Left lung (tissue), 10 donors: ENCODE results near the gene BMAL2. TPM values are rescaled to one million over a fixed set of nuclear protein-coding genes. Genes with fewer than 3 reads are reported as not detected.
A peak's percentile ranks its signal among the peaks of the same experiment; 100 is the strongest.

ENCODE experiments used
- ATAC-seq: fragments of 200-7000 bp; cut with Tn5 transposase; one replicate; pipeline ENCODE4 v1.9.1; 2020; ENCODE audit warnings: moderate library complexity
- DNase-seq, 4 donors: peaks; one replicate each; pipeline ENCODE4 v3.0.0-alpha.2; 2013 to 2020
- H3K27ac ChIP-seq, 2 donors: fragments of 200-600 bp; sonication (generic) in 1 of 2; one replicate each; pipeline versions ENCODE4 v1.5.0 to v1.8.0; 2020 to 2021
- H3K27me3 ChIP-seq, 2 donors: fragments of 200-600 bp; sonication (generic) in 1 of 2; one replicate each; pipeline versions ENCODE4 v1.5.0 to v1.8.0; 2020 to 2021
- H3K36me3 ChIP-seq, 2 donors: fragments of 200-600 bp; sonication (generic) in 1 of 2; one replicate each; pipeline versions ENCODE4 v1.5.0 to v1.8.0; 2020 to 2021
- H3K4me1 ChIP-seq, 2 donors: fragments of 200-600 bp; one replicate each; pipeline ENCODE4 v1.8.0; 2021
- H3K4me3 ChIP-seq, 2 donors: fragments of 200-600 bp; sonication (generic) in 1 of 2; one replicate each; pipeline versions ENCODE4 v1.5.0 to v1.8.0; 2020 to 2021; ENCODE audit warnings: mild to moderate bottlenecking in 1 of 2
- H3K9me3 ChIP-seq, 2 donors: fragments of 200-600 bp; sonication (generic) in 1 of 2; one replicate each; pipeline versions ENCODE4 v1.5.0 to v1.8.0; 2020 to 2021
- intact Hi-C, 2 donors: fragments of 100-400 bp; cut with DNase I; formaldehyde crosslinking; loops; one replicate each; pipeline versions ENCODE4 v1.11.2 to v1.14.2; 2022
- polyA plus RNA-seq, 6 donors: library from polyadenylated mRNA; unstranded; fragments of 120-200 nt; gene quantifications; one replicate each; pipeline ENCODE4 v1.2.1, GENCODE V29; 2013; ENCODE audit not compliant: insufficient read length in 6 of 6
- total RNA-seq, 2 donors: library from RNA; stranded (reverse); fragmentation: NEBNext Ultra II Directional; extraction: Animal tissue kit (Norgen Biotek cat#: 25700); gene quantifications; one replicate each; pipeline ENCODE4 v1.2.1, GENCODE V29; 2021
- TF ChIP-seq, protein P1 (sequence below), 2 donors: fragments of 200-600 bp; sonication (generic) in 1 of 2; IDR thresholded peaks; one replicate each; pipeline versions ENCODE4 v1.5.0 to v1.8.0; 2021; ENCODE audit warnings: antibody characterized with exemption in 2 of 2
- donor health status: DM: no; HTN: yes; CAD: no.
- donor health status: DM: no; HTN: no; CAD: no.

Gene BMAL2
- total and polyA plus RNA-seq, 8 donors: 3.2 to 14.1 (median 4.2) TPM

DNA sequence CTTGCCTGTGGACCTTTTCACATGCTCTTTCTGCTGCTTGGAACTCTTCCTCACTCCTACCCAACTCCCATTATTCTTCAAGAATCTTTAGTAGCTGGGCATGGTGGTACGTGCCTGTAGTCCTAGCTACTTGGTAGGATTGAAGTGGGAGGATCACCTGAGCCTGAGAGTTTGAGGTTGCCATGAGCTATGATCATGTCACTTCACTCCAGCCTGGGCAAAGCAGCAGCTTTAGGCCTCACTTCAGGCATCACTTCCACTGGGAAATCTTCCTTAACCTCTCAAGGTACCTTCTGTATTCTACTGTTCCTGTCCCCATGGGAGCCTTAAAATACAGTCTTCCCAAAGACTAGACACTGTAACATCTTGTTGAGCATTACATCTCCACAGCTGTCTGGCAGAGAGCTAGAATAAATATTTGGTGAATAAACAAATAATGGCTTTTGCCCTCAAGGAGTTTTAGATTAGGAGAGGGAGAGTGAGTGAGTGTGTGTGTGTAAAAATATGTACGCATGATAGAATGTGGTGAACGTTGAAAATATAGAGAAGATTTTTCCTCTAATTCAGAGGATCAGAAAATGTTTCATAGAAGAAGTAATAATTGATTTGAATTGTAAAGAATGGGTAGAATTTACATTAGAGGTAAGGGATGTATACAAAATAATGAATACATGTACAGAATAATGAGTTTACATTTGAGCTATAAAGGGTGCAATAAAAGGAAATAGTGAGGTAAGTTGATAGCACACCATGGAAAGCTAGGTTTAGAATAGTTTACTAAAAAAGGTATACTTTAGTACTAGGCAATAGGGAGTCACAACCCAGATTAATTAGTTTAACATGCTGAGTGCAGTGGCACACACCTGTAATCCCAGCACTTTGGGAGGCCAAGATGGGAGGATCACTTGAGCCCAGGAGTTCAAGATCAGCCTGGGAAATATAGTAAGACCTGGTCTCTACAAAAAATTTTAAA lies 29.2 kb upstream of the BMAL2 start:
- DNase-seq: peak in 1 of 4 donors; percentile 22
- no peak overlapping the region for H3K27ac ChIP-seq
- intact Hi-C loops: loop anchor here in 1 of 2 donors (10.0 kb wide), 1 partner anchor 269 kb away; no protein-coding TSS in a partner anchor
- no peaks in the 10 kb centered on the region for H3K27me3 ChIP-seq
- TF ChIP-seq, protein P1, sequence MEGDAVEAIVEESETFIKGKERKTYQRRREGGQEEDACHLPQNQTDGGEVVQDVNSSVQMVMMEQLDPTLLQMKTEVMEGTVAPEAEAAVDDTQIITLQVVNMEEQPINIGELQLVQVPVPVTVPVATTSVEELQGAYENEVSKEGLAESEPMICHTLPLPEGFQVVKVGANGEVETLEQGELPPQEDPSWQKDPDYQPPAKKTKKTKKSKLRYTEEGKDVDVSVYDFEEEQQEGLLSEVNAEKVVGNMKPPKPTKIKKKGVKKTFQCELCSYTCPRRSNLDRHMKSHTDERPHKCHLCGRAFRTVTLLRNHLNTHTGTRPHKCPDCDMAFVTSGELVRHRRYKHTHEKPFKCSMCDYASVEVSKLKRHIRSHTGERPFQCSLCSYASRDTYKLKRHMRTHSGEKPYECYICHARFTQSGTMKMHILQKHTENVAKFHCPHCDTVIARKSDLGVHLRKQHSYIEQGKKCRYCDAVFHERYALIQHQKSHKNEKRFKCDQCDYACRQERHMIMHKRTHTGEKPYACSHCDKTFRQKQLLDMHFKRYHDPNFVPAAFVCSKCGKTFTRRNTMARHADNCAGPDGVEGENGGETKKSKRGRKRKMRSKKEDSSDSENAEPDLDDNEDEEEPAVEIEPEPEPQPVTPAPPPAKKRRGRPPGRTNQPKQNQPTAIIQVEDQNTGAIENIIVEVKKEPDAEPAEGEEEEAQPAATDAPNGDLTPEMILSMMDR (IDR thresholded peaks at IDR 0.05): no peak
- no peak overlapping the region for H3K4me3 ChIP-seq
- ATAC-seq: no peak
- no peaks in the 10 kb centered on the region for H3K9me3 ChIP-seq
- no peaks in the 10 kb centered on the region for H3K4me1 ChIP-seq
- peaks cover 0 to 46% of the 10 kb centered on the region in 2 donors for H3K36me3 ChIP-seq

DNA sequence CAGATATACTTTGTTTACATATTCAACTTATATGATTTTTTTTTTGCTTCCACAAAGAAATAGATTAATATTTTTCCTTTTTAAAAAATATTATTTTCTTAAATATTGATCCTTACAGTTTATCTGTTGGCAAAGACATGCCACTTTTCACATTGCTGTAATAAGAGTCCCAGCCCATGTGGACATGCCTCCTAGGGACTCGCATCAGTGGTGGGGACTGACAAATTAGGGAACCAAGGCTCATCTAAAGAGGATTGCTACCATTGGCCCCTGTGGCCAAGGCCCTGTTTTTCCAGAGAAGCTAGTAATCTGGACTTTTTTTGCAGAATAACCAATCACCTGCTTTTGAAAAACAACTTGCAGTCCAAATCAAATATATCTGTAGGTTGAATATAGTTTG lies 27.8 kb upstream of the BMAL2 start:
- DNase-seq (no peak), ATAC-seq (no peak)
- no peak overlapping the region for H3K4me3 ChIP-seq
- H3K27ac ChIP-seq: no peak overlapping the region
- no peaks in the 10 kb centered on the region for H3K9me3 ChIP-seq
- no peaks in the 10 kb centered on the region for H3K27me3 ChIP-seq
- TF ChIP-seq, protein P1 (IDR thresholded peaks at IDR 0.05): no peak
- no peaks in the 10 kb centered on the region for H3K4me1 ChIP-seq
- H3K36me3 ChIP-seq: peaks cover 0 to 52% of the 10 kb centered on the region in 2 donors
- intact Hi-C loops: loop anchor here in 1 of 2 donors (10.0 kb wide), 1 partner anchor 270 kb away; no protein-coding TSS in a partner anchor

DNA sequence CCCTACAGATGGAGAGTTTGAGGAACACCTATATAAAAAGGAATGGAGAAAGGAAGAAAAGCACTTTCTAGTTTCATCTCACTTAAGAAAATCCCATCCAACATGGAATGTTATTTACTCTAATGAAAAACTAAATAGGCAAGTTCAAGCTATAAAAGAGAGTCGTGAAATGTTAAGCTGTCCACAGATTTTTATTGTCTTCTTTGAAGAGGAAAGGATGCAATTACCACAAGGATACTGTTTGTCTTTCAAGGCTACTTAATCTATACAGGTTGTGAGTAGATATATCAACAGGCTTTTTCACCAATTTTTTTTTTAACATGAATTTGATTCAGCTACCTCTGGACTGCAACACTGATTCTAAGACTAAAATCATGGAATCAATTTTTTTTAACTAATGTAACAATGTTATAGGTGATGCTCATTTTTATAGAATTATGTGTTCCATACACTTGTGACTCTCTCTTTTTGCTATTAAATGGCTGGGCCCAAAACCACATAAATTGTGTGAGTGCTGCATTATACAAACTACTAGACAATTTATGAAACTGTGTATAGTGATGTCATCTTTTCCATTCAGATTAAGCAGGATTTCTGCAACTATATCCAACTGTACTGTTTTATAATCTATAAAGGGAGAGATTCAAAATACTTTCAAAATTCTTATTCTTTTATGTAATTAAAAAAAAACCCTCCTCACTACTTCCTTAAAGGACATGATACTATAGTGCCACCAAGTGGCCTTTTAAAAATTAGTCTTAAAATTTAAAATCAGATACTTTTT lies 26.8 kb upstream of the BMAL2 start:
- no peak overlapping the region for H3K27ac ChIP-seq
- DNase-seq: peak in 1 of 4 donors; percentile 44
- intact Hi-C loops: loop anchor here in 1 of 2 donors (10.0 kb wide), 1 partner anchor 271 kb away; no protein-coding TSS in a partner anchor

DNA sequence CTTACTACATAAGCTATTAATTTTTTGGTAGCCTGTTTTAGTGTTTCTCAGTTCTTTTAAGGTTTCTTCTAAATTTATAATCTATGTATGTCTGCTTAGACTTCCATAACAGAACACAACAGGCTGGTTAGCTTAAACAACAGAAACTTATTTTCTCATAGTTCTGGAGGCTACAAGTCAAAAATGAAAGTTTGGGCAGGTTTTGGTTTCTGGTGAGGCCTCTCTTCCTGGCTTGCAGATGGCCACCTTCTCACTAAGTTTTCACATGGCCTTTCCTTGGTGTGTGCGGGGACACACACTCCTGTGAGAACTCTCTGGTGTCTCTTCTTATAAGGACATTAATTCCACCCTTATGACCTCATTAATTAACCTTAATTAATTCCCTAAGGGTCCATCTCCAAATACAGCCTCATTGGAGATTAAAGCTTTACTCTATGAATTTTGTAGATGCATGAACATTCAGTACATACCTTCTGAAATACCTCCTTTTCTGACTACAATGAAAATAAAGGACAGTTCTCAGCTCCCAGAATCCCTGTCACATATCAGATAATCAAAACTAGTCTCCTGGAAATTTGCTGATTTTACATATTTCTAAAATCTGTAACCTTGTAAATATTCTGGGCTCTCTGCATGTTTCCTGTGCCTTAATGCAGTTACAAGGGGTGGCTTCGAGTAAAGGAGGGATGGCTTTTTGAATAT lies 23.2 kb upstream of the BMAL2 start:
- H3K9me3 ChIP-seq: no peaks in the 10 kb centered on the region
- DNase-seq (no peak), ATAC-seq (no peak)
- intact Hi-C loops: loop anchor here in 1 of 2 donors (10.0 kb wide), 1 partner anchor 275 kb away; no protein-coding TSS in a partner anchor
- no peaks in the 10 kb centered on the region for H3K27me3 ChIP-seq
- TF ChIP-seq, protein P1 (IDR thresholded peaks at IDR 0.05): no peak
- H3K4me3 ChIP-seq: no peak overlapping the region
- peaks cover 0 to 59% of the 10 kb centered on the region in 2 donors for H3K36me3 ChIP-seq
- no peaks in the 10 kb centered on the region for H3K4me1 ChIP-seq
- no peak overlapping the region for H3K27ac ChIP-seq

More for the DNA sequence above, 26.8 kb upstream of the BMAL2 start:
- H3K4me1 ChIP-seq: no peaks in the 10 kb centered on the region
- no peaks in the 10 kb centered on the region for H3K27me3 ChIP-seq
- peaks cover 0 to 53% of the 10 kb centered on the region in 2 donors for H3K36me3 ChIP-seq
- H3K9me3 ChIP-seq: no peaks in the 10 kb centered on the region
- no peak overlapping the region for H3K4me3 ChIP-seq
- TF ChIP-seq, protein P1 (IDR thresholded peaks at IDR 0.05): peak in 1 of 2 donors; percentile 65
- peak; percentile 44 for ATAC-seq
